Measurements from ENCODE around the gene ACSS3.

DNA sequence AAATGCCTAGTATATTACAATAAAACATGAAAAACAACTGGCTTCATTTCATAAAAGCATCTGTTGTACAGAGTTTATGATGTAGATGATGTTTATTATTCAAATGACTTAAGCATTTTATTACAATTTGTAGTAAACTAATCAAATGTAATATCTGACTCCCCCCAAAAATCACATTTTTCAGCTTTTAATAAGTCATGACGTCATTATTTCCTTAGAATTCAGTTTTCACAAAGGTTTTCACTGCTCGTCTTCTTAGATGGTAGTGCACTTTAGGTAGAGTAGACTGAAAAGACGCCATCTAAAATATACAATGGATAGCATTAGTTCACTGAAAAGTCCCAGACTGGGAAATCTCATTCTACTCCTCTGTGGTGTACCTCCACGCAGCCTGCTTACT is 181.5 kb downstream of the ACSS3 start:
- no peak for TF ChIP-seq CTCF (conservative IDR thresholded peaks at IDR 0.05 in 1 of 2, IDR thresholded peaks at IDR 0.05 in 1 of 2; ENCODE audit: extremely low read depth in 1 of 2, insufficient read depth in 1 of 2, low read depth in 1 of 2, low read length in 2 of 2)
- no peak for TF ChIP-seq EZH2 (IDR thresholded peaks at IDR 0.05; ENCODE audit: borderline replicate concordance, low read length)
